Renal cortical epithelial cell (primary cell): Measurements from ENCODE around the gene LMF1. TPM values are rescaled to one million over a fixed set of nuclear protein-coding genes. Genes with fewer than 3 reads are reported as not detected.
"Not testable (repeated sequence)": the region's sequence is repeated elsewhere in the genome, so short reads cannot be mapped to it uniquely, and the experiment has no call there.

Experiments
- DNase-seq: peaks from one replicate; pipeline ENCODE4 v3.0.0-alpha.2; 2011; ENCODE audit warnings: low read depth
- total RNA-seq: library from RNA; depleted of rRNA; stranded (reverse); fragments of >200 nt; gene quantifications from 2 replicates; pipeline ENCODE4 v1.2.3, GENCODE V29; 2014

The LMF1 gene
- total RNA-seq, 1 donor from 2014 or later, result 27.6 TPM

DNA sequence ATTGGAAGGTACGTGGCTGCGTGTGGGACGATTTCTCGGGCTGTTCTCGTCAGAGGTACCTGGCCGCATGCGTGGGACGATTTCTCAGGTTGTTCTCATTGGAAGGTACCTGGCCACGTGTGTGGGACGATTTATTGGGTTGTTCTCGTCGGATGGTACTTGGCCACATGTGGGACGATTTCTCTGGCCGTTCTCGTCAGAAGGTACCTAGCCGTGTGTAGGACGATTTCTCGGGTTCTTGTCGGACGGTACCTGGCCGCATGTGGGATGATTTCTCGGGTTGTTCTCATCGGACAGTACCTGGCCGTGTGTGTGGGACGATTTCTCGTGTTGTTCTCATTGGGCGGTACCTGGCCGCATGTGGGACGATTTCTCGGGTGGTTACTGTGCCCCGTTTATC is 120.1 kb downstream of the LMF1 start:
- DNase-seq, result no peak

DNA sequence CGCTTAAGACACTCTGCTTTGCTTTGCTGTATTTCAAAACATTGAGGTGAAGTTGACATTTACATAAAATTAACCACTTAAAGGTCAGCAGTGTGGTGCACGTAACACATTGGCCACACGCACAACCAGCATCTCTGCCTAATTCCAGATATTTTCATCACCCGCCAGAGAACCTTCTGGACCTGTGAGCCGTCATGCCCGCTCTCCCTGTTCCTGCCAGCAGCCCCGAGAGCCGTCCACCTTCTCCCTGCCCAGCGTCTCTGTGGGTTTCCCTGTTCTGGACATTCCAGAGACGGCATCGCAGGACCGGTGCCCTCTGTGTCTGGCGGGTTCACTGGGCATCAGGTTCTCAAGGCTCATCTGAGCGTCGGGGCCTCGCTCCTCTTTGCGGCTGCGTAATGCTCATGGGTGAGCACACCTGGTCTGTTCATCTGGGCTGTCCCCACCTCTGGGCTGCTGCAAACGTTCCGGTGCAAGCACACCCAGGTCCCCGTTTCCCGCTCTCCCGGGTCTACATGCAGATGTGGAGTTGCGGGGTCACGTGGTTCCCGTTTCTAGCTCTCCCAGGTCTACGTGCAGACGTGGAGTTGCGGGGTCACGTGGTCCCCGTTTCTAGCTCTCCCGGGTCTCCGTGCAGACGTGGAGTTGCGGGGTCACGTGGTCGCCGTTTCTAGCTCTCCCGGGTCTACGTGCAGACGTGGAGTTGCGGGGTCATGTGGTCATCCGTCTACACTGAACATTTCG is 122.1 kb downstream of the LMF1 start:
- DNase-seq, result no peak

DNA sequence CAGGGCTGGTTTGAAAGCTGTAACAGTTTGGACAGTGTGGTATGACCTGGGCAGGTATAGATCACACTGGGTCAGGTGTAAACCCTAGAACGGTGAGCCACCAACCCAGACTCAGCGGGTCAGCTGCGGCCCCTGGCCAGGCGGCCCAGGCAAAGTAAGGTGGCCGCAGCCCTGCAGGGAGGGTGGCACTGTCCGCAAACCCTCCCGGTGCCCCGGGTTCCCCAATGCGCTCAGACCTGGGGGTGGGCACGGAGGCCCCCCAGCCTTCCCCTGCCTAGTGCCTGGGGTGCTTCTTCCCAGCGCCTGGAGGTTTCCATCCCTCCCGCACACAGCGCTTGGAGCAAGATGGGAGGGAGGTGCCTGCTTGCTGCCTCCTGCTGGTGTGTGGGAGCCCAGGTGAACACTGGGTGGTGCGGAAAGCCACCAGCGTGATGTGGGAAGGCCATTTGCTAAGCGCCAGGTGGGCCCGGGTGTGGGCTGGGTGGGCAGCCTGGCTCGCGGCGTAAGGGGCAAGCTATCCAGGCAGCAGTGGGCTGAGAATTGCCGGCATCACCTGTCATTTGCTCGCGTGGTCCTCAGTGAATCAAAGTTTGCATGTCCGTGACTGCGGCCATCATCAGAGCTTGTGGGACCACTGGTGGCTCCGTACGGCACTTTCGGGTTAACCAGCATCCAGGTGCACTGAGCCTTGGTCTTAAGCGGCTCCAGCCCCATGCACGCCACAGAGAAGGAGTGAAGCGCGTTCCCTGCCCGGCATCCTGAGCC is 122.9 kb downstream of the LMF1 start:
- DNase-seq, result no peak

DNA sequence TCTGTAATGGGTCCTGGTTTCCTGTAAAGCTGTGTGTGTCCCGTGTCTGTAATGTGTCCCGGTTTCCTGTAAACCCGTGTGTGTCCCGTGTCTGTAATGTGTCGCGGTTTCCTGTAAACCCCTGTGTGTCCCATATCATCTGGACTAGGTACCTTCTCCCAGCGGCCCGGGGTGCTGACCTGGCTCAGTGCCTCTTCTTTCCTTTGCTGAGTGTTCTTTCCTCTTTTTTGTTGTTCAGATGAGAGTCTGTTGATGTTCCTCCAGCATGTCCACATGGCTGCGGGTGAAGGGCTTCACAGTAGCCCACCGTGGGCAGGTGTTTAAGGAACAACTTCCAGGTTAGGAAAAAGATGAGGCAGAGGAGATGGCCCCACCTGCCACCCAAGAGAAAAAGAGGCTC is 123.6 kb downstream of the LMF1 start:
- no peak for DNase-seq

DNA sequence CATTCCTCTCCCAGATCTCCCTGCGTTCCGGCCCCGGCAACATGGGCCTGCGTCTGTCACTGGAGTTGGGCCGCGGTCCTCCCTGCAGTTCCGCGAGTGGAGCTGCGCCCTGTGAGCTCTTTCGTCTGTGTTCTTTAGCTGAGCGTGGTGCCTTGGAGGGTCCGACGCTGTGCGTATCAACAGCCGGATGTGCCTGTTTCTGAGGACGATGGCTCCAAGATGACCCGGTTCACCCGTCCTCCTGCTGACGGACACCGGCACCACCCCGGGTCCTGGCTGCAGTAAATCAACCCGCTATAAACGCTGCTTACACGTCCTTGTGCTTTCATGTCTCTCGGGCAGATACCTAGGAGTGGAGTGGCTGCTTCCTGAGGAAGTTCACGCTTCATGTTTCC is 125.4 kb downstream of the LMF1 start:
- no peak for DNase-seq

DNA sequence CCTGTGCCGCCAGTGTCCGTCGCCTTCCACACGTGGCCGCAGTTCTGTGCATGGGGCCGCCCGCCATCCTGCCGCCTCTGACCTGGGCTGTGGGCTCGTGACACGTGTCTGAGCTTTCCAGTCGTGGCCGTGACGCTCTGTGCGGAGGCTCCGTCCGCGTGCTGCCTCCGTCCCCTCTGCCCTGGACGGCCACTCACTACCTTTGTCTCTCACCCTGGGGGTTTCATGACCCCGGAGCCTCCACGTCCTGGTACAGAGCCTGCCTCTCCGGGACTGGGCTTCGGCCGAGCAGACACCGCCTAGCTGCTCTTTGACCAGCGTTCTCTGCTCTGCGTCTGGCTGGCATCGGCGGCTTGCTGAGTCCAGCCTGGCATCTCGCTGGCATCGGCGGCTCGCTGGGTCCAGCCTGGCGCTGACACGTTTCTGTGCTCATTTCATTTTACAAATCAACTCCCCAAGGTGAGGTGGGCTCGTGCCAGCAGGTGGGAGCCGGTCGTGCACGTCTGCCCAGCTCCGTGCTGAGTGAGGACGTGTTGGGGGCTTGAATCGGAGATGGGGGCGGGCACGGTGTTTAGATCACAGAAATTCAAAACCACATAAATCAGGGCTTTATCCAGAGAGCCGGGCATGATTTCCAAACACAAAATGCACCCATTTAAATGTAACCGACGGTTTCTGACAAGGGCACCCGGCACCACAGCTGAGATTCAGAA is 126.0 kb downstream of the LMF1 start:
- no peak for DNase-seq

DNA sequence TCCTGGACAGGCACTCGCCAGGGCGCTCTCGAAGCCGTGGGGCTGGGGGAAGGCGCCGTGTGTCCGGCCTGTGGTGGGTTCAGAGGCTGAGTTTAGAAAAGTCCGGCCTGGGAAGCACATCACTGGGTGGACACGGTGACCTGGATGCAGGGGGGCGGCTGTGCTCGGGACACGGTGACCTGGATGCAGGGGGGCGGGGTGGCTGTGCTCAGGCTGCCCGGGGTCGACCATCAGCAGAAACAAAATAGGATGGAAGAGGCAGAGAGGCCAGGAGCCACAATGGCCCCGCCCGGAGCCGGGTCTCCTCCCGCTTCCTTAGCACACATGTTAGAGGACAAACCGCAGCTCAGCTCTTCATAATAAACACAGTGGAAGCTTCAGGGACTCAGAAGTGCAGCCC is 127.0 kb downstream of the LMF1 start:
- DNase-seq, result no peak

DNA sequence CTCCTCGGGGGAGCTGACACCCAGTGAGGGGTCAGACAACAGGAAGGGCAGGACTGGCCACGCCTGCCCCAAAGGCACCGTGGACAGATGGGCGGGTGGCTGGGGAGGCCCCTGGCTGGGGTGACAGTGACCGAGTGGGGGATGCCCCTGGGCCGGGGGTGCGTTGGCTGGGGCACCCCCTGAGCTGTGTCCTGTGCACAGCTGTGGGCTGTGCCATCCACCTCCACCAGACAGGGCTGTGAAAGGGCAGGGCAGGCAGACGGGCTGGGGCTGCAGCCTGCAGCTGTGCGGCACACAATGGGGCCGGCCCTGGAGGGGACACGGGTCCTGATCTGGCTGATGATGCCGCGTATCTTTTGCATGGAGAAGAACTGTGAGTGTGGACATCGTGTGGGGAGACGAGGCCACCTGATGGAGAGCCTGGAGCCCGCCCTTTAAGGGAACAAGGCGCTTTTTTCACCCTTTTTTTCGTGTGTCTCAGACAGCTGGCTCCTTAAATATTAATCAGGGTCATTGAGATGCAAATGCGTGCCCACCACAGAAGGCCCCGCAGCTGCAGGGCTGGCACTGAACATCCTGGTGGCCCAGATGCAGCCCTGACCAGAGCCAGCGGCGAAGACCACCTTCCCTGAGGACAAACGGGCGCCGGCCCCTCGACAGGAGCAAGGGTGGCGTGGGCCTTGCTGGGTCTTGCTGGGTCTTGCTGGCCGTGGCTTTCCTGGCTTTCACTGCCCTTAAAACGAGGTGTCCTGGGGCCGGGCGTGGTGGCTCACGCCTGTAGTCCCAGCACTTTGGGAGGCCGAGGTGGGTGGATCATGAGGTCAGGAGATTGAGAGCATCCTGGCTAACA is 127.8 kb downstream of the LMF1 start:
- no peak for DNase-seq

DNA sequence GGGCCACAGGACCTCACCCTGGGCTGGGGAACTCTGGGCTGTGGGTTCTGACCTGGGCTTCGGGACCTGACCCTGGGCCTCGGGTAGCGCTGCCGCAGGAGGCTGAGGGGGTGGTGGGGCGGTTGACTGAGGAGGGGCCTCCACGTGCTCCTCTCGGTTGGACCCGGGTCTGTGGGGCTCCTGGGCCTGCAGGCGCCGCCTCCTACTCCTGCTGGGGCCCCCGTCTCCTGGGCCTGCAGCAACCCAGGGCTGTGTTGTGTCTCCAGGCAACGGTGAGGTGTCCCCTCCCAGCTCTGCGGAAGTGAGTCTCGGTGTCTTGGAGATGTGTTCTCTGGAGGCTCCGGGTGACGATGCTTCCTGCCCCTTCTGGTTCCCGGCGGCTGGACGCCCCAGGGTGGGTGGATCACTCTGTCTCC is 128.7 kb downstream of the LMF1 start:
- DNase-seq, result no peak

DNA sequence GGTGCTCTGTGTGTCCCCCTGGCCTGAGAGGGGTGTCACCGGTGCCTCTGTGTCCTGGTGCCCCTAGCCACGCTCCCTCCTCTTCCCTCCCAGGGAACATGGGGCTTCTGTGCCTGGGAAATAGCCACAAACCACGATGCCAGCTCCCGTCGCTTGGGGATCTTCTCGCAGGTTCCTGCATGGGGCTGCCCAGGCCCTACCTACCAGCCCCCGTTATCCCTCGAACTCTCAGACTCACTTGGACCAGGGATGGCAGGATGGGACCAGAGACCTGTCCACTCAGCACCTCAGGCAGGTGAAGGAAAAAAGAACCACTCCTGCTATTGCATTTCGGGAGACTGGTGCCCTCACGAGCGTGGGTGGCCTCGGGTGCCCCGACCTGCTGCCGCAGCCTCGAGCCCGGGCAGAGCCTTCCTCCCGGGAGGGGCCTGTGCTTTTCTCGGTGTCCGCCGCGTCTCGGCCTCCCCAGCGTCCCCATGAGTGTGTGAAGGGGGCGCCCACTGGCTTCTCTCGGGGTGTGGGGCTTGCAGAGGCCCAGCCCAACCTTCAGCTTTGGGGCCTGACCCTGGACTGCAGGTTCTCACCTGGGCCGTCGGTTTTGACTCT is 129.2 kb downstream of the LMF1 start:
- no peak for DNase-seq

DNA sequence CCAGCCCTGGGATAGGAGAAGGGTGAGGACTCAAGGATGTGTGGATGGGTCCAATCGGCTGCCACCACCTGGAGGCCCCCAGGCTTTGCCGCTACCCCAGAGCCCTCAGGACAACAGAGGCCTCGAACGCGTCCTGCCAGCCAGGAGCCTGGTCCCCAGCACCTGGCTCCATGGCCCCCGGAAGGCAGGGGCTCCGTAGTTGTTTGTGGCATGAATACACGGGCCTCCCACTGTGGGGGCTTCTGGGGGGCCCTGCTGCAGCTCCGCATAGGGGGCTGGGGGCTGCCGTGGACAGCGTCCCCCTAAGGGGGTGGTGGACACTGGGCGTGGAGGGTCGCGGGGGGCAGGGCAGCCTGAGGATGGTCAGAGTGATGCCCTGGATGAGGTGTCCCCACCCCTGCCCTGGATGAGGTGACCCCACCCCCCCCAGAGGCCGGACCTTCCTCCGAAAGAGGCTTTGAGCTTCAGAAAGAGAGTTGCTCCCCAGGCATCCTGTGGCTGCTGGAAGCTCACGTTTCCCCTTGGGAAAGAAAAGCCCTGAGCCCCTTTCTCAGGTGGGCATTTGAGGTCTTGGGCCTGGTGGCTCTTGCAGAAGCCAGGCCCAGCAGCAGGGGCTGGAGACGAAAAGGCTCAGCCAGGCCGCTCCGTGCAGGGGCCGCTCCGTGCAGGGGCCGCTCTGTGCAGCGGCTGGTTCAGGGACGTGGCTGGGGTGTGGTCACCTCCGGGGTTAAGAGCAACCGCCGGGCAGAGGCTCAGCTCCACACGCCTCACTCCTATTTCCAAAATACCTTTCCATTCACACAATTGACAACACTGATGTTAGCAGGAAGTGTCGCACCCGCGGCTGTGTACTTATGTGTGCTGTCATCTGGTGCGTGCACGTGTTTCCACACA is 130.0 kb downstream of the LMF1 start:
- no peak for DNase-seq

DNA sequence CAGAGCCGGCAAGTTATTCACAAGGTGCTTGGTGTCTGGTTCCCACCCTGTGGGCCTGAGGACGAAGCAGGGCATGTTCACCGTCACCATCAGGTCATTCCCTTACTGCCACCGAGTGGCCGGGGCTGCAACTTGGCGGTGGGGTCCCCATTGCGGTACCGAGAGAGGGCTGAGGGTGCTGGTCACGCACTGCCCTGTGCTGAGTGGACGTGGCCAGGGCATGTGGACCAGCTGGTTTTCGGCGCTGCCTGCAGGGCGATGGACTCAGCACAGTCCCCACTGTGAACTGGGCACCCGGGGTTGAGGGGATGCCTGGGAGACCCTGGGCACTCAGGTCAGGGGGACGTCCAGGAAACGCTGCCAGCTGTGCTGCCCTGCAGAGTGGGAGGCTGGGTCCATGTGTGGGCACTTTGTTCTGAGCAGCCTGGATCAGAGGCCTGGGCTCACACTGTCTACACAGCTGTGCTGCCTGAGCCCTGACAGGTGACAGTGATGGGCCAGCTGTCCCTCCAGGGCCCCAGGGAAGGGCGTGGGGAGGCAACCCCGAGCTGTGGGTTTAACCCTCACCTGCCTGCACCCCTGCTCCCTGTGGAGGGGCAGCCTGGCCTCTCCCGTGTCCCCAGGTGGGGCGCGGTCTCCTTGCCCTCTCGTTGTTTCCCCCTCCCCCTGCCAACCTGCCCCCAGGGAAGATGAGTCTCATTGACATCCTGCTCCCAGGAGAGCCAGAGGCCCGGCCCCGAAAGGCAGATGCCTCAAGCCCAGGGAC is 131.0 kb downstream of the LMF1 start:
- no peak for DNase-seq

DNA sequence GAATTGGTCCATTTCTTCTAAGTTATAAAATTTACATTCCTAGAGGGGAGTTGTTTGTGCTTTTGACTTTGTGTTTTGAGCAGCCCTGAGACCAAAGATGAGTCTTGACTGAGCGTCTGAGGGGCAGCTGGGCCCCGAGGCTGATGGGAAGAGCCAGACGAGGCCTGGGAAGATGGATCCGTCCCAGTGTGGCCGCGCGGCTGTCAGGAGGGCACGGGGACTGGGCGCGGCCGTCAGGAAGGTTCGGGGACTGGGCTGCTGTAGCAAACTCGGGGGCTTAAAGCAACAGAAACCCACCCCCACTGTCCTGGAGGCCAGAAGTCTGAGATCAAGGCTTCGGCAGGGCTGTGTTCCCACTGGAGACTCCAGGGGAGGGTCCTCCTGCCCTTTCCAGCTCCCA is 132.0 kb downstream of the LMF1 start:
- no peak for DNase-seq

DNA sequence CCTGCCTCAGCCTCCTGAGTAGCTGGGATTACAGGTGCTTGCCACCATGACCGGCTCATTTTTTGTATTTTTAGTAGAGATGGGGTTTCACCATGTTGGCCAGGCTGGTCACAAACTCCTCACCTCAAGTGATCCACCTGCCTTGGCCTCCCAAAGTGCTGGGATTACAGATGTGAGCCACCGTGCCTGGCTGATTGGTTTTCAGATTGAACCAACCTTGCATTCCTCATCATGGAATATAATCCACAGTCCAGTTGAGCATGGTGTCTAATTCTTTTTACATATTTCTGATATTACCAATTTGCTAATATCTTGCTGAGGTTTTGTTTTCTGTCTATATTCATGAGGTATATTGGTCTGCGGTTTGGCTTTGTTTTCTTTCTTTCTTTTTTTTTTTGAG is 134.0 kb downstream of the LMF1 start:
- DNase-seq, result not testable (repeated sequence)

DNA sequence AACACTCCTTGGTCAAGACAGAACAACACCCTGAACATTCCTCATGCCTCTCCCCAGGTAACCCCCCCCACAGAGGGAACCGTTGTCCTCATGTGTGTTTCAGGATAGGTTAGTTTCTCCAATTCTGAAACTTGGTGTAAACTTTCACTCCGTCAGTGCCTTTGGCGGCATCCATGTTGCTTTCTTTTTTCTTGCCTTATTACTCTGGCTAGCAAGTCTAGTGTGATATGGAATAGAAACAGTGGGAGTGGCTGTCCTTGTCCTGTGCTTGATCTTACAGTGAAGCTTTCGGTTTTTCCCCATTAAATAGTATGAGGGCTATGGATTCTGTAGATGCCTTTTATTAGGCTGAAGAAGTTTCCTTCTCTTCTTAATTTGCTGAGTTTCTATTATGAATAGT is 134.6 kb downstream of the LMF1 start:
- no peak for DNase-seq

DNA sequence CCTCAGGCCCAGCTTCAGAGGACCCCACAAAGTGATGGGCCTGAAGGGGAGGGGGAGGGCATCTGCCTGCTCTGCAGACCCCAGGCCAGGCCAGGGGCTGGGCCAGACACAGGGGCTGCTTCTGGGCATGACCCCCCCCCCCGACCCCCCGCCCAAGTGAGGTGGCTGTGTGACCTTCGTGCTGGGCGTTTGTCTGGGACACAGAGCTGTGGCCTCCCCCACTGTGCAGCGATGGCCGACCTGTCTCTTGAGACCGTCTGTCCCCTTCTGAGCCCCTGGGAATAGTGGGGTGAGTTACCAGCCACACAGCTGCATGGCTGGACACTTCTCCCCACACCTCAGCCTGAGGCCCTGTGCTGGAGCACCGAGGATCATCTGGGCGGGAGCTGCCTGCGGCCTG is 135.4 kb downstream of the LMF1 start:
- no peak for DNase-seq

DNA sequence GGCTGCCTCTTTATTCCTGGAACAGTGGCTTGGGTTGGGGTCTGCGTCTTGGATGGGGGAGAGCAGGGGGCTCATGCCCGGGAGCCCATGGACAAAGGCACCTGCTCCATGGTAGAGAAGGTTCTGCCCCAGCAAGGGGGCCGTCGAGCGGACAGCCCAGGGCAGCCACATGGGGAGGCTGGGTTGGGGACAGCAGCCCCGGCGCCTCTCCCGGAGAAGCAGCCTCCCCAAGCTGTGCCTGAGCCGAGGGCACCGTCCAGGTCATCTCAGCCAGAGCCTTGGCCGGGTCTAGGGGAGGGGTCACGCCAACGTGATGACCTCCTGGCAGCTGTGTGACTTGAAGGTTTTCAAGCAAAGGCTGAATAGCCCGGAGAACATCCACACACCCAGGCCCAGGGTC is 137.4 kb downstream of the LMF1 start:
- DNase-seq, result no peak

DNA sequence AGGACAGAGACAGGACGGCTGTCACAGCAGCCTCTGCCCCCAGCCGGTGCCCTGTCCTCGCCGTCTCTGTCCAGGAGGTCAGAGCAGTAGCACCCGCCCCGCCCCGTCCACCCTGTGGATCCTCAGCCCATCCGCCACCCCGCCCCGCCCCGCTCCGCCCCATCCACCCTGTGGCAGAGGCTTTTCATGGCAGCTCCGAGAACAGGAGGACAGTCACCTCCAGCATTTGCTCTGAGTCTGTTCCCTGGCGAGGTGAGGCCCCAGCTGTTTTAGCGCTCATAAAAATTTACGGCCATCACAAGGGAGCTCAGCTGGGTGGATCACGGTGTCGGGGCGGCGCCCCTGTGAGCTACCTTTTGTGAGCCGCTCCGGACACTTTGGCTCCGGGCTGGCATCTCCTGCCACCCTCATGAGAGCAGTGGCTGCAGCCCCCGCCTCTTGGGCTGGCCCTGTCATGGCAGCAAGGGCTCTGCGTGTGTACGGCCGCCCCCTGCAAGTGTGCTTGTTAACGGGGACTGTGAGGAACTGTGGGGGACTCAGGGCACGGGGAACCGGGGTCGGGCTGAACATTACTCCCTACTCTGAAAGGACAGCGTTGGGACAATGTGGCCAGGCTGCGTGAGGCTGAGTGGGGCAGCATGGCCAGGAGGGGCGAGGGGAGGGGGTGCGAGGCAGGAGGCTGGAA is 138.0 kb downstream of the LMF1 start:
- DNase-seq, result no peak
